HG03039 (cell line): ENCODE results near the gene APCS.

Source experiments
- ATAC-seq: cut with Tn5 transposase; IDR thresholded peaks from one replicate; pipeline ENCODE4 v1.9.1; 2021; ENCODE audit warnings: mild to moderate bottlenecking, moderate library complexity; ENCODE audit not compliant: unreplicated experiment

APCS gene

GRCh38 chr1:159587461-159587951 lies at the start of gene APCS:
TSS of gene APCS (plus strand) at chr1:159587826. CDS start at chr1:159587922, 96 bp downstream.
- ATAC-seq, result no peak

GRCh38 chr1:159548126-159548525 lies 39.5 kb upstream of the APCS start:
- no peak for ATAC-seq

GRCh38 chr1:159554261-159554660 lies 33.4 kb upstream of the APCS start:
- no peak for ATAC-seq

- ATAC-seq, result no peak
Measured at GRCh38 chr1:159554696-159555095, 32.9 kb upstream of the APCS start.

- no peak for ATAC-seq
Measured at GRCh38 chr1:159556931-159557369, 30.7 kb upstream of the APCS start.

- ATAC-seq, result no peak
Measured at GRCh38 chr1:159560599-159560998, 27.0 kb upstream of the APCS start.

- ATAC-seq, result no peak
Measured at GRCh38 chr1:159561497-159561896, 26.1 kb upstream of the APCS start.

- ATAC-seq, result no peak
Measured at GRCh38 chr1:159562680-159563079, 24.9 kb upstream of the APCS start.

GRCh38 chr1:159577446-159577845 lies 10.2 kb upstream of the APCS start:
- ATAC-seq, result no peak

- ATAC-seq, result no peak
Measured at GRCh38 chr1:159580340-159580739, 7.3 kb upstream of the APCS start.

- no peak for ATAC-seq
Measured at GRCh38 chr1:159581422-159581821, 6.2 kb upstream of the APCS start.

GRCh38 chr1:159584536-159584935 lies 3.1 kb upstream of the APCS start:
- ATAC-seq, result no peak

GRCh38 chr1:159591981-159592380 lies 4.4 kb downstream of the APCS start:
- no peak for ATAC-seq

- ATAC-seq, result no peak
Measured at GRCh38 chr1:159594625-159595405, 7.2 kb downstream of the APCS start.

GRCh38 chr1:159598196-159598595 lies 10.6 kb downstream of the APCS start:
- ATAC-seq, result no peak

GRCh38 chr1:159600894-159601293 lies 13.3 kb downstream of the APCS start:
- ATAC-seq, result no peak

- ATAC-seq, result no peak
Measured at GRCh38 chr1:159602501-159602999, 14.9 kb downstream of the APCS start.

- ATAC-seq, result no peak
Measured at GRCh38 chr1:159612211-159612885, 24.7 kb downstream of the APCS start.

GRCh38 chr1:159632922-159633321 lies 45.3 kb downstream of the APCS start:
- no peak for ATAC-seq
